ENCODE results near the gene NPB. TPM values are rescaled to one million over a fixed set of nuclear protein-coding genes. Genes with fewer than 3 reads are reported as not detected.

NPB gene
- total RNA-seq, 6 experiments from 2014 or later, result 0.12 to 1.5 (median 0.87) TPM; not detected in 2

DNA sequence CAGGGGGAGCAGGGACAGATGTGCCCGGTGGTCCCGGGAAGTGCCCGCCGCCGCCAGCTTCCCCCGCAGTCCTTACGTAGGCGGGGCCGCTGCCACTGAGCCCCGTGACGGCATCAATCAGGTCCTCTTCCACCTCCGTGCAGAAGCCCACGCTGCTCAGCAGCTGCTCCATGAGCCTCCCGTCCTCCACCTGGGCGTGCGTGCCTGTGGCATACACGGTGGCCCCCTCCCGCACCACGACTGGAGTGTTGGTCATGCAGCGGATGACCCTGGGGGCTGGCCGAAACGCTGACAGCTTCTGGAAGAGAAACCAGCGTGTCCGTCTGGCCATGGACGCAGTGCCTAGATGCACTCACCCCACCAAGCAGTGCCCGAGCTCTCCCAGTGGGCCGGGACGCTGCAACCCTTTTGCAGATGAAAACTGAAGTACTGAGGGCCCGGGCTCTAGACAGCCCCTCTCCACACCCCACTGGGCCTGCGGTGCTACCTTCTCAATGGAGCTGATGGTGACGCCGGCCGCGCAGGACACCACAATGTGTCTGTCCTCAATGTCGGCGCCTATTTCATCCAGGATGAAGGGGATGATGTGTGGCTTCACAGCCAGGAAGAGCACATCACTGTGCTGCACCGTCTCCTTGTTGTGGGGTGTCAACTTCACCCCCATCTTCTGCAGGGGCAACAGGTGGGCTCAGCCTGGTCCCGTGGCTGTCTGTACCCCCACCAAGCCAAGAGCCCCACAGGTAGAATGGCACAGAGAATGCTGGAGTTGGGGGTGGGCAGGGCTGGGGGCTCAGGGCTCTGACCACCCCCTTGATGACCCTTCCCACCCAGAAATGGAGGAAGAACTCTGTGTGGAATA is 33.0 kb downstream of the NPB start:
- Histone ChIP-seq H3K36me3 (no peaks in the 10 kb centered on the region), H3K27me3 (no peaks in the 10 kb centered on the region), H3K9me3 (no peaks in the 10 kb centered on the region), H3K27ac (no peak overlapping the region), H3K4me1 (peaks cover 0 to 11% (median 3%) of the 10 kb centered on the region in 4 donors), H3K4me3 (no peak overlapping the region)
- intact Hi-C loops (cut with DNase I), result no loop called here
- ATAC-seq (no peak), DNase-seq (peak in 1 of 3 donors; percentile 48)
- WGBS (ENCODE audit: insufficient coverage, low coverage, low lambda C conversion rate, missing lambda C conversion rate), result 80% methylated on average over 1 of the region's 38 CpGs
- TF ChIP-seq CTCF (IDR thresholded peaks at IDR 0.05) (no peak), POLR2A (IDR thresholded peaks at IDR 0.05) (no peak)

DNA sequence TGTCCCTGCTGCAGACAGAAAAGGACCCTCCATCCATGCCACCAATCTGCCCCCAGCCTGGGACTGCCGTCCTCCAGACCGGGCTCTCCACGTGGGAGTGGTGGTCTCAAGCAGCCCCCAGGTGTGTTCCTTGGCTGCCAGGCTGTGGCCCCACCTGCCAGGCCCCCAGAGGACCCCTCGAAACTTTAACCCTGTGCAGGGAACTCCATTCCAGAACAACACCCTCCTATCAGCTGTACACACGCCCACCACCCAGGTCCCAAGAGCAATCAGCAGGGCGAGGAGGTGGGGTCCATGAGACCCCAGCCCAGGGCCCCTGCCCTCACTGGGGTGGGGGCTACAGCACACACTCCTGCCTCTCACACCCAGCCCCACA is 33.7 kb downstream of the NPB start:
- no peak for DNase-seq
- WGBS (ENCODE audit: insufficient coverage, low coverage, low lambda C conversion rate, missing lambda C conversion rate), result 60% methylated on average over 1 of the region's 6 CpGs
- no peaks in the 10 kb centered on the region for H3K36me3 ChIP-seq
- ATAC-seq, result no peak
- intact Hi-C loops (cut with DNase I), result no loop called here
- H3K27me3 ChIP-seq, result no peaks in the 10 kb centered on the region
- no peaks in the 10 kb centered on the region for H3K9me3 ChIP-seq
- no peak overlapping the region for H3K27ac ChIP-seq
- peaks cover 0 to 11% (median 3%) of the 10 kb centered on the region in 4 donors for H3K4me1 ChIP-seq
- TF ChIP-seq POLR2A (IDR thresholded peaks at IDR 0.05), result no peak
- TF ChIP-seq CTCF (IDR thresholded peaks at IDR 0.05), result no peak
- no peak overlapping the region for H3K4me3 ChIP-seq

DNA sequence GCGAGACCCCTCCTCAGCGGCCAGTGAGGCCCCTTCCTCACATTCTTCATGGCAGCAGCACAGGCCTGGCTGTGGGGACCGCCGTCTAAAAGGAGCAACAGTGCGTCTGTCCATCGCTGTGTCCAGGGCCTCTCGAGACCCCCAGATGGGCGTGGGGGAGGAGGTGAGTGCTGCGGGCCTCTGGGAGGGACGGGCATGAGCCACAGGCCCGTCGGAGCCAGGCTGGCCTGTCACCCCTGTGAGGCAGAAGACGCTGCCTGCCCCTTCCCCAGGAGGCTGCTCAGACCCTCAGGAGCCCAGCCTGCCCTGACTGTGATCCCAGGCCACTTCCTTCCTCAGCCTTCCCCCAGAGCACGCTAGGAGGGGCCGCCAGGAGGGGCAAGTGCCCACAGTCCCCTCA is 37.2 kb downstream of the NPB start:
- Histone ChIP-seq H3K9me3 (no peaks in the 10 kb centered on the region), H3K4me1 (peaks cover 0 to 11% (median 3%) of the 10 kb centered on the region in 4 donors), H3K4me3 (no peak overlapping the region), H3K36me3 (no peaks in the 10 kb centered on the region), H3K27me3 (no peaks in the 10 kb centered on the region), H3K27ac (no peak overlapping the region)
- TF ChIP-seq POLR2A (IDR thresholded peaks at IDR 0.05) (no peak), CTCF (IDR thresholded peaks at IDR 0.05) (no peak)
- WGBS (ENCODE audit: insufficient coverage, low coverage, low lambda C conversion rate, missing lambda C conversion rate), result no CpG with 5 or more reads among the region's 15 CpGs
- no peak for ATAC-seq
- intact Hi-C loops (cut with DNase I), result no loop called here
- peak in 1 of 3 donors; percentile 43 for DNase-seq

- WGBS (ENCODE audit: insufficient coverage, low coverage, low lambda C conversion rate, missing lambda C conversion rate), result no CpG with 5 or more reads among the region's 21 CpGs
- Histone ChIP-seq H3K36me3 (no peaks in the 10 kb centered on the region), H3K4me1 (peaks cover 0 to 11% (median 3%) of the 10 kb centered on the region in 4 donors), H3K9me3 (no peaks in the 10 kb centered on the region), H3K27me3 (no peaks in the 10 kb centered on the region), H3K4me3 (no peak overlapping the region), H3K27ac (no peak overlapping the region)
- intact Hi-C loops (cut with DNase I), result loop anchor here in 1 of 2 donors (10.0 kb wide), 1 partner anchor 255 kb away; no protein-coding TSS in a partner anchor
- no peak for ATAC-seq
- no peak for TF ChIP-seq POLR2A (IDR thresholded peaks at IDR 0.05)
- no peak for TF ChIP-seq CTCF (IDR thresholded peaks at IDR 0.05)
- DNase-seq, result peak in 1 of 3 donors; percentile 55
These were observed 37.9 kb downstream of the NPB start for GRCh38 chr17:81939881-81940385.
